Esophagus muscularis mucosa (tissue), 4 donors: ENCODE results near the gene MRTFB. TPM values are rescaled to one million over a fixed set of nuclear protein-coding genes. Genes with fewer than 3 reads are reported as not detected.

Experiments
- DNase-seq: peaks from one replicate; pipeline ENCODE4 v3.0.0-alpha.2; 2017; ENCODE audit errors: extremely low spot score
- H3K27ac ChIP-seq, 4 donors: fragments of 200-600 bp; sonication (generic); replicated peaks in 1 of 4; 1 replicate in 3 of 4; 2 replicates in 1 of 4; pipeline ENCODE4 v1.5.1; 2016 to 2019; ENCODE audit warnings: mild to moderate bottlenecking in 1 of 4
- H3K27me3 ChIP-seq, 4 donors: fragments of 200-600 bp; sonication (generic); one replicate each; pipeline versions ENCODE4 v1.5.1 to v1.6.0; 2016 to 2019
- H3K36me3 ChIP-seq, 4 donors: fragments of 200-600 bp; sonication (generic); one replicate each; pipeline ENCODE4 v1.5.1; 2016 to 2019
- H3K4me1 ChIP-seq, 4 donors: fragments of 200-600 bp; sonication (generic); one replicate each; pipeline ENCODE4 v1.5.1; 2016 to 2019
- H3K4me3 ChIP-seq, 4 donors: fragments of 200-600 bp; sonication (generic); 1 replicate in 2 of 4; 2 replicates in 2 of 4; pipeline ENCODE4 v1.5.1; 2016 to 2019; ENCODE audit warnings: mild to moderate bottlenecking in 4 of 4, moderate library complexity in 1 of 4
- H3K9me3 ChIP-seq, 4 donors: fragments of 200-600 bp; sonication (generic); 1 replicate in 3 of 4; 2 replicates in 1 of 4; pipeline ENCODE4 v1.5.1; 2016 to 2019
- CTCF ChIP-seq, 3 experiments: fragments of 200-600 bp in 2 of 3; fragments of 450-650 bp in 1 of 3; sonication (generic) in 2 of 3; IDR thresholded peaks; one replicate each; pipeline ENCODE4 v1.5.1; 2017 to 2019; ENCODE audit warnings: antibody characterized with exemption in 3 of 3, mild to moderate bottlenecking in 2 of 3, moderate library complexity in 1 of 3
- EP300 ChIP-seq: sonication (generic); formaldehyde crosslinking; IDR thresholded peaks from one replicate; pipeline ENCODE4 v1.6.1; 2017; ENCODE audit warnings: antibody characterized with exemption
- POLR2A ChIP-seq: fragments of 450-650 bp; IDR thresholded peaks from one replicate; pipeline ENCODE4 v1.6.1; 2017; ENCODE audit warnings: antibody characterized with exemption, moderate library complexity, mild to moderate bottlenecking, low read depth
- POLR2AphosphoS5 ChIP-seq, 2 donors: sonication (generic); formaldehyde crosslinking; IDR thresholded peaks; one replicate each; pipeline ENCODE4 v1.6.1; 2017; ENCODE audit warnings: antibody characterized with exemption in 2 of 2
- WGBS: methylation state at CpG from one replicate; pipeline ENCODE4 v1.1.5; 2018; 5-methylcytosine and 5-hydroxymethylcytosine counted together
- intact Hi-C: fragments of 100-400 bp; cut with DNase I; formaldehyde crosslinking; loops from one replicate; pipeline ENCODE4 v1.15.1; 2023
- total RNA-seq, 4 donors: library from RNA; depleted of rRNA; stranded (reverse); fragments of >200 nt; gene quantifications; one replicate each; pipeline versions ENCODE4 v1.1.0 to v1.2.1, GENCODE V29; 2016

MRTFB gene
- total RNA-seq, 4 donors from 2014 or later, result 36.3 to 63.6 (median 48.2) TPM

- intact Hi-C loops, result no loop called here
- 74% methylated on average over 2 of the region's 2 CpGs for WGBS
Observed at GRCh38 chr16:14278749-14279148, 207.6 kb downstream of the MRTFB start.

DNA sequence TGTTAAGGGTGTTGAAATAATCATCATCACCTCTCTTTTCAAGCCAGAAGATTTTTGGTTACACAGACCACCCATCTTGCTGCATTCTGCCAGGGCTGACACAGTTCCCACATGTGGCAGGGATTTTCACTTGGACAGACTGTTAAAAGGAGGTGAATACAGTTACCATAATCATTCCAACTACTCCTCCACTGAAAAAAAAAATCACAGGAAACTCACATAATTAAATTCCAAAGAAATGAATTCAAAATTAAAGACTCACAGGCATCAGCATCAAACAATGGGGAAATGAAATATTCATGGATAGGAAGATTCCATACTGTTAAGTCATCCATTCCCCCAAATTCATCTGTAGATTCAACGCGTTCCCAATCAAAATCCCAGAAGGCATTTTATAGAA lies 209.4 kb downstream of the MRTFB start:
- intact Hi-C loops, result no loop called here
- H3K27me3 ChIP-seq, result no peaks in the 10 kb centered on the region
- TF ChIP-seq CTCF (IDR thresholded peaks at IDR 0.05) (no peak), POLR2AphosphoS5 (IDR thresholded peaks at IDR 0.05) (no peak), POLR2A (no peak), EP300 (no peak)
- H3K4me3 ChIP-seq, result no peak overlapping the region
- WGBS, result 95% methylated on average over 2 of the region's 2 CpGs
- H3K4me1 ChIP-seq, result peaks cover 0 to 10% (median 7%) of the 10 kb centered on the region in 4 donors
- H3K27ac ChIP-seq, result no peak overlapping the region
- no peak for DNase-seq
- H3K9me3 ChIP-seq, result no peaks in the 10 kb centered on the region
- no peaks in the 10 kb centered on the region for H3K36me3 ChIP-seq

More at GRCh38 chr16:14278749-14279148, 207.6 kb downstream of the MRTFB start:
- TF ChIP-seq POLR2AphosphoS5 (IDR thresholded peaks at IDR 0.05) (no peak), POLR2A (no peak), CTCF (IDR thresholded peaks at IDR 0.05) (no peak), EP300 (no peak)
- no peaks in the 10 kb centered on the region for H3K27me3 ChIP-seq
- peak; percentile 70 for DNase-seq
- H3K9me3 ChIP-seq, result no peaks in the 10 kb centered on the region
- no peak overlapping the region for H3K4me3 ChIP-seq
- no peaks in the 10 kb centered on the region for H3K36me3 ChIP-seq
- no peak overlapping the region for H3K27ac ChIP-seq
- H3K4me1 ChIP-seq, result no peaks in the 10 kb centered on the region

DNA sequence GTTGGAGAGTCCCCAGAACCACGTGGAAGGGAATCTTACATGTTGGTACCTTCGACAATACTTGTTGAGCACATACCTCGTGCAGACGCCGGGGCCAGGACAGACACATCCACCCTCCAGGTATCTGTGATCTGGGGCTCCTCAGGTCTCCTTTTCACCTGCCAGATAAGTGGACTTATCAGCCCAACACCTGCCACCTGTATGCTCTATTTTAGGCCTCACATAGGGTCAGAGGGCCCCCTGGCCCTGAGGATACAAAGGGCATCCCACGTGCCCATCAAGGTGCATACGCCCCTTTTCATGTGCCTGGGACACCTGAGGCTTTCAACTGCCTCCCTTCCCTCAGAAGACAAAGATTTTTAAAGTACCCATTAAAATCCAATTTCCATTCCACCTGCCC lies 212.7 kb downstream of the MRTFB start:
- DNase-seq, result no peak
- intact Hi-C loops, result no loop called here
- H3K27ac ChIP-seq, result no peak overlapping the region
- TF ChIP-seq EP300 (no peak), CTCF (IDR thresholded peaks at IDR 0.05) (no peak), POLR2A (no peak), POLR2AphosphoS5 (IDR thresholded peaks at IDR 0.05) (no peak)
- peaks cover 10 to 22% (median 19%) of the 10 kb centered on the region in 4 donors for H3K4me1 ChIP-seq
- no peak overlapping the region for H3K4me3 ChIP-seq
- WGBS, result 81% methylated on average over 5 of the region's 7 CpGs
- no peaks in the 10 kb centered on the region for H3K36me3 ChIP-seq
- H3K27me3 ChIP-seq, result no peaks in the 10 kb centered on the region
- H3K9me3 ChIP-seq, result peaks cover 0 to 5% (median under 1%) of the 10 kb centered on the region in 4 donors

DNA sequence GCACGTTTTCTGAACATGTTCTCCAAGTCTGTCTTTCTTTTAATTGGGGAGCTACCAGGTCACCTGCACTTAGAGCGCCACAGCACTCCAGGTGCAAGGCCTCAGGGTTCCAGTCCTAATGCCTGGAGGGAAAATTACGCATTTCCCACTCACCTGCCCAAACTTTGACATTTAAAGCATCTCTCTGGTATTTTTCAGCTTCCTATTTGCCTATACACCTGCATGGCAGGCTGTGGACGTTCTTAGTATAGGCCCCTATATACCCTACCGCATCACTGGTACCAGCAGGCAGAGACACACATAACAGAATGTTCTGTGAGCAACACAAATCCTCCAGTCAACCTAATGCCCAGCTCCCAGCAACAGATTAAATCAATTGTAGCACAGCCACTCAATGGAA lies 213.3 kb downstream of the MRTFB start:
- Histone ChIP-seq H3K9me3 (peaks cover 0 to 10% (median 4%) of the 10 kb centered on the region in 4 donors), H3K4me1 (peaks cover 10 to 22% (median 19%) of the 10 kb centered on the region in 4 donors), H3K36me3 (no peaks in the 10 kb centered on the region), H3K27me3 (no peaks in the 10 kb centered on the region), H3K27ac (peak overlapping the region in 1 of 4 donors; percentile 91), H3K4me3 (no peak overlapping the region)
- no peak for DNase-seq
- TF ChIP-seq EP300, result no peak
- TF ChIP-seq CTCF (IDR thresholded peaks at IDR 0.05), result no peak
- TF ChIP-seq POLR2AphosphoS5 (IDR thresholded peaks at IDR 0.05), result no peak
- TF ChIP-seq POLR2A, result no peak
- intact Hi-C loops, result no loop called here
- WGBS, result 86% methylated on average over 5 of the region's 5 CpGs

DNA sequence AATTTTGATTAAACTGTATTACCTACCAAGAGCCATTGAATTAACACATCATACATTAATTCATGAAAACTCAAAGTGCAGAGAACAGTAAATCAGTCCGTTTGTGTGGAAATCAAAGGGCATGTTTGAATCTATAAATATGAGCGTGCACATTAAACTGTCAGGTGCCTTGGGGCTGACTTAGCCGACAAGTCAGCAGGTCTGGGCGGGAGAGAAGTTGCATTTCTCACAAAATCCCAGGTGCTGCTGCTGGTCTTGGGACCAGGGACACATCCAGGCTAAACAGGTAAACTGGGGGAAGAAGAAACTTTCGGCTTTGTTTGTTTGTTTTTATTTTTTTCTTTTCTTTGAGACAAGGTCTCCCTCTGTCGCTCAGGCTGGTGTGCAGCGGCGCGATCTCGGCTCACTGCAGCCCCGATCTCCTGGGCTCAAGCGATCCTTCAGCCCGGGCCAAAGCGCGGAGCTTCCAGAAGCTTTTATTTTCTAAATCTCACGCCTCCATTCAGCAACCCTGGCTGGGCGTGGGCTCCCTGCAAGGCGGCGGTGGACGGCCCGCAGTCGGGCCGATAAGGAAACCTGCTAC lies 213.9 kb downstream of the MRTFB start:
- 0% methylated on average over 23 of the region's 23 CpGs for WGBS
- H3K4me1 ChIP-seq, result peaks cover 10 to 22% (median 19%) of the 10 kb centered on the region in 4 donors
- no peaks in the 10 kb centered on the region for H3K36me3 ChIP-seq
- no peaks in the 10 kb centered on the region for H3K27me3 ChIP-seq
- H3K4me3 ChIP-seq, result peak overlapping the region; percentile 73 to 86 (median 81)
- TF ChIP-seq EP300 (no peak), CTCF (IDR thresholded peaks at IDR 0.05) (peak in 2 of 3 experiments; percentile 9 to 42)
- H3K27ac ChIP-seq, result peak overlapping the region; percentile 84 to 91 (median 86)
- H3K9me3 ChIP-seq, result peaks cover 0 to 17% (median 9%) of the 10 kb centered on the region in 4 donors
- intact Hi-C loops, result loop anchor here (5.0 kb wide), 1 partner anchor 363 kb away; the partner anchor contains the start of gene ERCC4
- DNase-seq, result no peak
